SKM-1 (cell line): Measurements from ENCODE around the gene TTLL10.

Experiments
- DNase-seq: peaks from one replicate; lab custom pipeline; 2025; ENCODE audit not compliant: unreplicated experiment; lab: John Stamatoyannopoulos, UW

The TTLL10 gene

DNA sequence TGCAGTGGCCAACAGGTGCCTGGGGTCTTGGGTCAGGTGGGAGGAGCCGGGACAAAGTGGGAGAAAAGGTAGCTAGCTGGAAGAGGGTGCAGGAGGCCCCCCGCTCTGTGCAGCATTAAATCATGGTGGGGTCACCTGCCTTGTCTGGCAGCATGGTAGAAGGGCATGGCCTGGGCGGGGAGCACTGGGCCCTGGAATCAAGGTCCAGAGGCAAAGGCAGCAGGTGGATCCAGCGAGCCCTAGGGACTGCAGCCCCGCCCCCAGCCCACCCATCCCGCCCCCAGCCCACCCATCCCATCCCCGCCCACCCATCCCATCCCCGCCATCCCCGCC is 16.7 kb upstream of the TTLL10 start:
- DNase-seq, result no peak

DNA sequence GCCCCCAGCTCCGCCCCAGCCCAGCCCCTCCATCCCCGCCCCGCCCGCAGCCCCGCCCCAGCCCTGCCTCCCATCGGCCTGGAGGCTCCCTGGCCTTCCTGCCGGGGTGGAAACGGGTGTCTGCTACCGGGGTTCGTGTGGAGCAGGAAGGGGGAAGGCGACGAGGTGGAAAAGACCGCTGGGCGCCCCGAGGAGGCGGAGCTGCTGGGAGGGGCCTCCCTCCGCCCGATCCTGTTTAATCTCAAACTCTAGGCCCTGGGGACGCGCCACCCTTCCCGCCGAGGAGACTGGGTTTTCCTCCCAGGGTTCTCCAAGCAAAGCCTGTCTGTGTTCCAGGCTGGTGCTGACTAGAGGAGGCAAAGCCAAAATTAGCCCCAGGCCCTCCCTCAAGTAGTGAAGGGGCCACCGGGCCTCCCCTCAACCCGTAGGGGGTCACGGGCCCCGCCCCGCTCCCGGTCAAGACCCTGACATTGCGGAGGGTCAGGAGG is 16.2 kb upstream of the TTLL10 start:
- DNase-seq, result peak; percentile 55

DNA sequence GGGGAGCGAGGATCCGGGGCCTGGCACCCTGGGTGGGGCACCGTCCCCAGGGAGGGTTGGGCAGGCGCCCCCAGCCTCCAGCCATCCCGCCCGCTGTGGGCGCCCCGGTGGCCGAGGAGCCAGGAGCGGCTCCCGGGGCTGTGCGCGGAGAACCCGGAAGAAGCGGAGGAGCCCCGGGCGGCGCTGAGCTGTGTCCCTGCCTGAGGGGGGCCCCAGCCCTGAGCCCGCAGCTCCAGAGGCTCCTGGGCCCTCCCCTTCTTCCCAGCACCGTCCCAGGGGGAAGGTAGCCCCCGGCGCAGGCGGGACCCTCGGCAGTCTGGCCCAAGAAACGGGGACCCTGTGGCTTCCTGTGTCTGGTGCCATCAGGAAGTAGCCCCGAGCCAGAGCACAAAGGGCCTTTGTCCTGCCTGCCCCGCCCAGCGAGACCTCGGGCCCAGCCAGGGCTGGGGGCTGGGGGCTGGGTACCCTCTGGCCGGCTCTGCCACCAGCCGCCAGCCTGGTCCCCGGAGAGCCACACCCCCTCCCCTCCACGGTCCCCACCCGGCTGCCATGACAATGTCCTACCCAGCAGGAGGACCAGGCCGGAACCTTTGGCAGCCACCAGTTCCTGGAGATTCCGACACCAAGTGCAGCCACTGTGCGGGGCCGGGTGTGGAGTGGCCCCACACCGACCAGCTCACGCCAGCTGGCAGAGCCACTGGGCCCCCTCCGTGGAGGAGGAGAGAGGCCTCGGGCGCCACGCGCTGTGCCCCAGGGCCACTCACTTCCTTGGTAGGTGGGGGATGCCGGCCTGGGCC is 15.6 kb upstream of the TTLL10 start:
- no peak for DNase-seq

DNA sequence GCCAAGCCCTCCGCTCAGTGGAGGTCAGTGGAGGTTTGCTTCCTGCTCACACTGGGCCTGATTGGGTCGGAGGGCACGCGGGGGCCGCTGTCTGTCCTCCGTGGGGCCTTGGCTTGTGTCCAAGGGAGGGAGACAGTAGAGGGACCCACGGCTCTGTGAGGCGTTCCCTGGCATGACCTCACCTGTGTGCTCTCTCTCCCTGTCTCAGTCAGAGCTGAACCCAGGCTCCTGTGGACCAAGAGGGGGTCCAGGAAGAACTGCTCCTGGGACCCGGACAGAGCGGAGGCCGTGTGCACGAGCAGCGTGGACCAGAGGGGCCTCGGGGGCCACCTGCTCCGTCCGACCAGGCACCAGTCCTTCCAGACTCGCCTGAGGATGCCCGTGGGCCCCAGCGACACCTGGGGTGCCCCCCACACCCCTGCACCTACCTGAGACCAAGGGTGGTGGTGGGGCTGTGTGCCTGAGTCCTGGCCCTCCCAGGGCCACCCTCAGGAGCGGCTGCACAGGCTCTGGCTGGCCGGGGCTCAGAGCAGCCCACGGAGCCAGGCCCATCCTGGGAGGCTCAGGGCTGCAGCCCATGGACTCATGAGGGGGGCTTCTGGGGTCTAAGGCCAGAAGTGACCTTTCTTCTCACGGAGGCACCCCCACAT is 13.3 kb upstream of the TTLL10 start:
- no peak for DNase-seq

DNA sequence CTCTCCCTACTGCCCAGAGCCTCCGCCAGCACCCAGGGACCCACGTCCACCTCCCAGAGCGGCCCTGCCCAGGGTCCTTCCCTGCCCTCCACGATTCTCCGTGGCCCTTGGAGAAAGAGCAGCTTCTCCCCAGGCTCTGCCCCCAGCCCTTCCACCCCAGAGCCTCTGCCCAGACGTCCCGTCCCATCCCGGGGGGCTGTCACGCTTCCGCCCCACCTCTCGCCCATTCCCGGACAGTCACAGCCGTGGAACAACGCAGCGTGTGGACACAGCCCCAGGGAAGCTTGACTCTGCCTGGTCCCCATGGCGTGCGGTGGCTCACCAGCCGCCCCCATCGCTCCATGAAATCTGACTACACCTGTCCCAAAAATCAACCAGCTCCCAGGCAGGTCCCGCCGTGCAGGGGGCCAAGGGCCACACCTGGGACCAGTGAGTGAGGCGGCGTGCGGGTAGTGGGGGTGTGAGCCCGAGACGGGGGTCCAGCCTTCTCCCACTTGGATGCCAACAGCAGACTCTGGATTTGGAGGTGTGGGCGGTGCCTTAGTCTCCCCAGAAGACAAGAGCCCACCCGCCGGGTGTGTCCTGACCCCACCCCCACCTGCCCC is 12.5 kb upstream of the TTLL10 start:
- no peak for DNase-seq

DNA sequence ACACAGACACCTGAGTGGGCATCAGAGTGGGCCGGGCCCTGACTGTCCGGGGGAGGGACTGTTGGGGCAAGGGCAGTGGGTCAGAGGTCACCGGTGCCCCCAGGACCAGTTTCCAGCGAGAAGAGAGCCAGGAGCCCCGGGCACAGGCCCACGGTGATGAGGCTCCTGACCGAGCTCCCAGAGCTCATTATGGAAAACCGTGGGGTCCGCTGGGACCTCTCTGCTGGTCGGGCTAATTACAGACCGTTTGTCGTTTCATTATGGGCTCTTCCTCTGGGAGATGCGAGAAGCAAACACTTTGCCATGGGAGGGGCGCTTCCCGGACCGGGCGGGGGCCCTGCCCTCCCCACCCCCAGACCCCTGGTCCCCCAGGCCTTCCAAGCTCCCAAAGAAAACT is 12.0 kb upstream of the TTLL10 start:
- DNase-seq, result no peak

DNA sequence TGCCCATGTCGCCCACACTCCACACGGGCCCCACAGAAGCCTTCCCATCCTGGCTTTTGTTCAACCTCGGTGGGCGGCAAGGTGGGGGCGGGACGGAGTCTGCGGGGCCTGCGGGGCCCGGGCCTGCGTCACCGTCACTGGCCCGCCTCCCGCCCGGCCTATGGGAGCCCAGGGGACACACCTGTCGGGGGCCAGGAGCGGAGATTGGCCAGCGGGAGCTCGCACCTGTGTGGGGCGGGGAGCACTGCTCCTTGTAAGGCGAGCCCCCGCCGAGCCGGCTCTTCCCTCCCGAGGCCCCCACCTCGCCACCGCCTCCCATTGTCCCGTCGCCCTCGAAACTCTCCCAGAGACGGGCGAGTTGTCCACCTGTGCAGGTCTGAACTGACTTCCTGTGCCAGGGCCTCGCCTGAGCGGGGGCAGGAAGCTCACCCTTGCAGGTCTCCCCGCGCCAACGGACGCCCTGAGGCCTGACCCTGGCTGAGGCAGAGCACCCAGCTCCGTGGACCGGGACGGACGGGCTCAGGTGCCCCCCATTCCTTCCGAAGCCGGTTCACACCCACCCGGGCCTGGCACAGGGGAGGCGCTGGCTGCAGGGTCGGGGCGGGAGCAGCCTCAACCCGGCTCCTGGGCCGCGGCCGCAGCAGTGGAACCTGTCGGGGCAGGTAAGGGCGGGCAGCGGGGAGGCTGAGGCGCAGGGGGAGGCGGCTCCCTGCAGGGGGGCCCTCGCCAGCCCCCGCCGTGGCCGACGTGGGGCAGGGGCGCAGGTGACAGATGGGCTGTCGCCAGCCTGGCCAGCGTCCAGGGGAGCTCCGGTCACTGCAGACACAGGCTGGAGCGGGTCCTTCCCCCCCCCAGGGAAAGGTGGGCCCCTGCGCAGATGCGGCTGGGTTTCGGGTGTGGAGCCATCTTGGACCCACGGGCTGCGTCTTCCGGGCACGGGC is 10.8 kb upstream of the TTLL10 start:
- DNase-seq, result no peak

DNA sequence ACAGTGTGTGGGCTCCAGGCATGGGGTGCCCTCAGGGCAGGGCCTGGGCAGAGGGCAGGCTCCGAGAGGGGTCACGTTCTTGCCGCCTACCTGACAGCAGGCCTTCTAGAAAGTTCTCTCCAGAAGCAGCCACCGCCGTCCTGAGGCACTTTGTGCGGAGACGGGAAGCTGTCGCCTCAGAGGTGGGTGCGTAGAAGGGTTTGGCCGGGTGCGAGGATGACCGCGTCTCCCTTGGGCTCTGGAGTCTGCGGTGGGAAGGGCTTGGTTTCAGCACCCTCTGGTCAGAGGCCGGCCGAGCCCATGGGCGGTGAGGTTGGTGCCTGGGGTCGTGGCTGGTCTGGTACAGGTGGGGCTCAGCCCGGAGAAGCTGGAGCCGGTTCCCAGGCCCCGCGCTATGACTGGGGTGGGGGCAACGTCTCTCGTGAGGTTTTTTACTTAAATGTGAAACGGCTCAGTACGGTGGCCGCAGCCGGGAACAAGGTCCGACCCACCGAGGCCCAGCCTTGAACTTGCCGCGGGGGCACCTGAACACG is 10.1 kb upstream of the TTLL10 start:
- DNase-seq, result no peak

DNA sequence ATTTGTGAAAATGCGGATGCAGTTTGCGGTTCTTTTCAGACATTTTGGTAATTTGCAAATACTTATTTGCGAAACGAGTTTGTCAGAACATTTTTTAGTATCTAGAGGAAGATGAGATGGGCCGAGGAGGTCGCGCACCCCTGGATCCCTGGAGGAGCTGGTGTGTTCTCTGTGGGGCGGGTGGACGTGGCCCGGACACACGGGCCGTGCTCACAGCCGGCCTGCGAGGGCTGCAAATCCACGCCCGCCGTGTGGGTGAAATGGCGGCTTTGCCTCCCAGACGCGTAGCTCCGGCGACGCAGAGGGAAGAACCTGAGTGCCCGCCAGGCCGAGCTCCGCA is 9.3 kb upstream of the TTLL10 start:
- DNase-seq, result no peak

DNA sequence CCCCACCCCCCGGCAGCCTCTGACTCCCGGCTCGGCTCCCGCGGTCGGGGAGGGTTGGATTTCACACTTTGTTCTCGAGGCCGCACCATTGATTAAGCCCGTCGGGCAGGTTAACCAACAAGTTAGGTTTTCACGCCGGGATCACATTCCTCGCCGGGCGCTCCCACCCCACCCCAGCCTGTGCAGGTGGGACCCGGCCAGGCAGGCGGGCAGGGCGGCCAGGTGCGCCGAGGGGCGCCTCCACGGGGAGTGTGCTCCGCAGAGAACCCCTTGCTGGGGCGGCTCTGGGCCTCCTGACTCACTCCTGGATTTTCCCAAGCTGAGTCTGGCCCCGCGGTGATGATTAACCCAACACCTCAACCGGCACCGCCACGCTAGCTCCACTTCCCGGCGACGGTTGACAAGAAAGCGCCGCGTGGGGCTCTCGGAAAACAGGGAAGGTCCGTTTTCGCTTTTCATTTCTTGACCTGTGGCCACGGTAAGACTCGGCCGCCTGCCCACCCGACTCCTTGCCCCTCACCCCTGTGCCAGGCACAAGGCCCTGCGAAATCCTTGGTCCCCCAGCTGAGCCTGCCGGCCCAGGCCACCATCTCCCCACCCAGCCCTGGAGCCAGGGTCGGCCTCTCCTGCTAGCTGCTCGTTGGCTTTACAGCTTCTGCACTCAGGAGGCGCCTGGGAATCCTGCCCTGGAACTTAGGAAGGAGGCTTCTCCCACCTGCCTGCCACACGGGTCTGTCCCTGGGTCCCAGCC is 8.8 kb upstream of the TTLL10 start:
- no peak for DNase-seq

DNA sequence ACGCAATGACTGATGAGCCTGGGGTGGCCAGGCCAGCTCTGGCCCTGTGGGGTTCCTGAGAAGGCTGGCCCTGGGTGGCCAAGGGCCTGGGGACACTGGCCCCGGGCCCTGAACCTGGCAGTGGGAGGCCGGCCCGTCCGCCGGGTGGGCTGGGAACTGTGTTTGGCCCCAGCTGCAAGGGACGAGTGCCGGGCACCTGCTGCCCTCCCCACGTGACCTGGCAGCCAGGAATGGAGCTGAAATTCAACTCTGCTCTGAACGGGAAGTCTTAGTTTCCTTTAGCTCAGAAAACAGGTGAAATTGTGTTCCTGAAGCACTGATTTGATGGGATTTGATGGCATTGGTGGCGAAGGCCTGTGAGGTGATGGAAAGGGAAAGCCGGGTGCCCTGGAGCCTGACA is 8.2 kb upstream of the TTLL10 start:
- DNase-seq, result no peak

DNA sequence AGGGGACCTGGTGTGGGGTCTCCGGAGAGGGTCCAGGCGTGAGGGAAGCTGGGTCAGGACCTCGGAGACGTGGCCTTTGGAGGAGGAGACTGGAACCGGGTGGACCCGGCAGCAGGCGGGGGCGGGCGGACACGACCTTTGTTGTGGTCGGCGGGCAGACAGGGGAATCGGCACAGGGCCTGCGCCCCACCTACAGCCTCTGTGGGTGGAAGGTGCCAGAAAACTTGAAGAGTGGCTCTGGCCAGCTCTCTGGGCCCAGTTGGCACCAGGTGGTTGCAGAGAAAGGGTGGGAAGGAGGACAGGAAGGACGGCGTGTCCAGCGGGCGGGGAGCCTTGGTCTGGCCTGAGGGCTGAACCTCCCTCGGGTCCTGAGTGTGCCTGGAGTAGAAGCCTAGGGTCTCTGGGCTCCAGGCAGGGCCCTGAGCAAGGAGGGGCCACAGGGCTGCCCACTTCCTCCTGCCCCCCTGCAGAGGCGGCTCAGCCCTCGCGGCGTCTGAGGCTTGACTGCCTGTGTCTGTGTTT is 7.7 kb upstream of the TTLL10 start:
- no peak for DNase-seq

DNA sequence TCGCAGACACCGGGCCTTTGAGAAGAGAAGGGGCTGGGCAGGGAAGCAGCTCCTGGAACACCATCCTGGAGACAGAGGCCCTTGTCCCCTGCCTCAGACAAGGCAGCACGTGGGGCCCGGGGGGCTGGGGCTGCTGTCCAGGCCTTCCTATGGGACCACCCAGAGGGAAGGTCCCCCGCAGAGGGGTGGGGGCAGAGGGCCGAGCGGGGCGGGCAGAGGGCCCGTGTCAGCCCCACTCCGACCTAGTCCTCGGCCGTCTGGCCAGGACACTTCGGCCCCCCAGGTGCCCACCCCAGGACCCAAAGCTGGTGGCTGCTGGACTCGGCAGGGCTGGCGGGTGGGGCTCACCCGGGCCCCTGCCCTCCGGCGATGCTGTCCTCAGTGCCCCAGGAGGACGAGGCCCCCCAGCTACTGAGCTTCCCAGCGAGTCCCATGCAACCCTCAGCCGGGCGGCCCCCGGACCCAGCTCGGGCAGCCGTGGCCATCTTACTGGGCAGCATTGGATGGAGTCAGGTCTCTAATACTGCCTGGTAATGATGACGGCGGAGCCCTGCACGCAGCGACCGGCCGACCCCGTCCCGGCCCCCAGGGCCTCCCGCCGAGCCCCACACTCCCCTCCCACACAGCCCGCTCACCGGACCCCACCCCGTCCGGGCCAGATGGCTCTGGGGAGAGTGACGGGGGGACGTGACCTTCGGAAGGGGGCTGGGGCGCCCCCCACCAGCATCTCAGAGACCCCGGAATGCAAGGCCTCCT is 6.9 kb upstream of the TTLL10 start:
- no peak for DNase-seq

DNA sequence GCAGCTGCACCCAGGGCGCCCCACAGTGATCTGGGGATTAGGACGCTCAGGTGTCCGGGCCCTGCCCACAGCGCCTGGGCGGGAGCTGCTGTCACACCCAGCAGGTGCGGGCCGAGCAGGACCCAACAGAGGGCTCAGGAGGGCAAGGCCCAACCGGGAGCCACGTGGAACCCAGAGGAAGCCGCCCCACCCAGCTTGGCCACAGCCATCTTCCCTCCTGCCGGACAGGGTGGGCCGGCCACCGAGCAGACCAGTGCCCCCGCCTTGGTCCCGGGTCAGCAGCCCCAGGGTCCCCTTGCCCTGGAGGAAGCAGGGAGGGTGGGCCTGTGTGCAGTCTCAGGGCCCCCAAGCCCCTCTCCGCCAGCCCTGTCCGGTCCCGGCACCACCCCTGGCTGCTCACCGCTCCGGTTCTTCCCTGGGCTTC is 6.3 kb upstream of the TTLL10 start:
- DNase-seq, result no peak

DNA sequence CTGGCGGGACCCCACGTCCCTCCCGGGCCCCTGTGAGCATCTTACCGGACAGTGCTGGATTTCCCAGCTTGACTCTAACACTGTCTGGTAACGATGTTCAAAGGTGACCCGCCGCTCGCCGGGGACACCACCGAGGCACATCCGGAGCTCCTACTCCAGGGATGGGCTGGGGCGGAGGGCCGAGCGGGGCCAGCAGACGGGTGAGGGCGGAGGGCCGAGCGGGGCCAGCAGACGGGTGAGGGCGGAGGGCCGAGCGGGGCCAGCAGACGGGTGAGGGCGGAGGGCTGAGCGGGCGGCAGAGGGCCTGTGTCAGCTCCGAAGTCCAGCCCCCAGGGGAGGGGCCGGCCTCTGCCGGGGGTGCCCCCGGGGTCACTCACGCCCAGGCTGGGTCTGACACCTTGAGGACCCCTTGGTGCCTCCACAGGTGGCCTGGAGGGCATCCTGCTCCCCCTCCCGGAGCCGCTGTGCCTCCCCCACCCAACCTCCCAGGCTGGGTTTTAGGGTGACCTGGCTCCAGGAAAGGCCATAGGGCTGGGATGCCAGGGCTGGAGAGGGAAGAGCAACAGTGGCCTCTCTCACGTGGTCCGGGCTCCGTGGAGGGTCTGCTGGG is 5.7 kb upstream of the TTLL10 start:
- DNase-seq, result no peak

DNA sequence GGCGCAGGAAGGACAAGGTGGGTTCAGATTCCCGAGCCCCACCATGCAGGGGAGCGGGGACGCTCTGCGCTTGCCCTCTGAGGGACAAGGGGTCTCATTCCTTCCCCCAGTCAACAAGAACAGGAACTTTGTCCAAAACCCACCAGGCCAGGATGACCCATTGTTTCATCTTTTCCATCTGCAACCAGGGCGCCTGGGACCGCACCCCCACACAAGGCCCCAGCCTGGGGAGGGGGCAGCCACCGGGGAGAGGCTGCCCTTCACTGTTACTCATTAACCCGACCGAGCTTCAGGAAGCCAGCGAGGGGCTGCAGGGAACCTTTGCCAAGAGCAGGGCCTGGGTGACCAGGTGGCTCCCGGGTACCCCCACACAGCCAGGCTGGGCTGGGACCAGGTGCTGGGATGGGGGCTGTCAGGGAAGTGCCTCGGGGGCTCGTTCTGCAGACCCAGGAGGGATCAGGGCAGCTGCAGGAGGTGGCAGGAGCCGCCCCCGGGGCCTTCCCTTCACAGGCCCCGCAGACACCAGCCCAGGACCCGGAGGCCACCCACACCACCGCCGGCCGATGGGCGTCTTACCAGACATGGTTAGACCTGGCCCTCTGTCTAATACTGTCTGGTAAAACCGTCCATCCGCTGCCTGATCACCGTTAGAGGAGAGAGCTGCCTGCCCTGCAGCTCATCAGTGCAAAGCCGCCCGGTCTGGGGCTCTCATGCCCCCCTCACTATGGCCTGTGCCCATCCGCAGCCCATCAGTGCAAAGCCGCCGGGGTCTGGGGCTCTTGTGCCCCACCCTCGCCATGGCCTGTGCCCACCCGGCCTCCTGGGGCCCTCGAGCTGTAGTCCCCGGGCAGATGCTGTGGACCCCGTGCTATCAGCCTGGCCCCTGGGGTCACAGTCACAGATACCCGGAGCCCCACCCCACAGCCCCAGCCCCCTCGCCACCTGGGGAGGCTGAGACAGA is 4.9 kb upstream of the TTLL10 start:
- no peak for DNase-seq

DNA sequence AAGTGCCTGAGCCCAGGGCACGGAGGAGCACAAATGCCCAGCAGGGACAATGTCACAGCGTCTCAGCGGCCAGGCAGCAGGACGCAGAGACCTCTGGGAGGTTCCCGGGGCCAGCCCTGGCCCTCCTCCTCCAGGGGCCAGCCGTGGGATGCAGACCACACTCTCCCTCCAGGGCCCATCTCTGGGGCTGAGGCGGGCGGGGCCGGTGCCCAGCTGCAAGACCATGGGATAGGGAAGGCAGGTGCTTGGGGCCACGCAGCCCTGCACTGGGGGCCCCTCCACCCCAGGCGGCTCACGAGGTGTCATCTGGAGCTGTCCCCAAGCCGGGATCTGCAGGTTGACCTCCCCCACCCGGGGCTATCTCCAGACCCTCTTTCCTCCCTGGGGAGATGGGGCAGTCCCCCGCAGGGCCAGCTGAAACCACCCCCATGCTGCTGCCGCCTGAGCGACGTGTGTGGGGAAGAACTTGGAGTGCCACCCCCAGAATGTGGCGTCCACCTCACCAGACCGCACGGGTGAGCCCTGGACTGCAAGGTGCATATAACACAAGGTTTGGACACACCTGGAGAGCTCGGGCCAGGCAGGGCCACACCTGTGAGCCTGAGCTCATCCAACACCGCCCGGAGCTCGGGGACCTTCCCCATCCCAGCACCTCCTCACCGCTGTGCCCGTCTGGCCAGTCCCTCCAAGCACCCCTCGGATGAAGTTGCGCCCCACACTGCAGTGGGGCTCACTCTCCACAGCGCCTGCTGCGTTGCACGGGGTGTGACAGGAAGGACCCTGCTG is 4.1 kb upstream of the TTLL10 start:
- no peak for DNase-seq
